Left lobe of liver (tissue), 2 donors: Measurements from ENCODE around the gene SMAD9. TPM values are rescaled to one million over a fixed set of nuclear protein-coding genes. Genes with fewer than 3 reads are reported as not detected.
A peak's percentile ranks its signal among the peaks of the same experiment; 100 is the strongest.

Experiments used
- ATAC-seq: fragments of 200-7000 bp; cut with Tn5 transposase; one replicate; pipeline ENCODE4 v1.9.1; 2020; ENCODE audit warnings: mild to moderate bottlenecking, moderate library complexity
- DNase-seq: peaks from one replicate; pipeline ENCODE4 v3.0.0-alpha.2; 2020; ENCODE audit warnings: low spot score
- total RNA-seq: library from RNA; stranded (reverse); gene quantifications from one replicate; pipeline ENCODE4 v1.2.1, GENCODE V29; 2021
- donor health status: DM: no; HTN: no; CAD: no; lungs with moderate emphysema.
- donor health status: DM: no; HTN: yes; CAD: no.

The SMAD9 gene
- total RNA-seq, 1 donor from 2014 or later, result 0.70 TPM

DNA sequence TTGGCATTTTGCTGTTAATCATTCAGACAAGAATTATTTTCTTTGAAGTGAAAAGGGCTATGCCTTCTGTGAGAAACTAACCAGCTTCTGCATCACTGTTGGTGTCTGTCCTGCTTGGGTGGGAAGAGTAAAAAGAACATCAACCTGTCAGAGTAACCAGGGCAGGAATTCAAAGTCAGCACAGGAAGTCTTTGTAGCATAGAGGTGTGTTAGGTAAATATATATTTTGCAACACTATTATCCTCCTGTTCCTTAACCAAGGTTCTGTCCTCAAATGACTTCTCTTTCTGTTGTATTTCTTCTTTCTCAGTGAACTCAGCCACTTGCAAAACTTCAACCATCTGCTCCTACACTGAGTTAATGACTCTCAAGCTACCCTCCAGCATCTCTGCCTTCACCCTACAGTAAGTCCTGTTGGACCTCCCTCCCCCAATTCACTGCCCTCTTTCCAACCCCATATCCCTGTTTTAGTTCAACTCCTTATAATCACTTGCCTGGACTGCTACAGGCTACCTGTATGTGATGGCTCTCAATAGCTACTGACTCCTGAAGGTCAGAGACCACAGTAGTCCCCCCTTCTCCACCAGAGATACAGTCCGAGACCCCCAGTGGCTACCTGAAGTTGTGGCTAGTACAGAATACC lies 49.9 kb downstream of the SMAD9 start:
- DNase-seq (no peak), ATAC-seq (no peak)

DNA sequence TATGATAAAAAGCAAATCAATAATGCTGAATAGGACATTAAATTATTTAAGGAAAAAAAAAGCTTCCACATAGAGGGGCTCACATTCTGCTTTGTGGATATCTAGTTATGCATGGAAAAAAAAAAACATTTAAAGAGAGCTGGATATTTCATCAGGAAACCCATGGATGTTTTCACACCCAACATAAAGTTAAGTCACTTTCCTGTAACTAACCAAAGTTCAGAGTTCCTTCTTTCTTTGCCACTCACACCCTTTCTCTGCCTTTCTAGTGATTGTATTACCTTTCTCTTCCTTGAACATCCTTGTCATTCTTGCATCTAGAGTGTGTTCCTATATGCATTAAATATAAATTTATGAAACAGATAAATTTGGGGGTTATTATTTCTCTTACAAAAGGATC lies 53.8 kb downstream of the SMAD9 start:
- ATAC-seq, result no peak

GRCh38 chr13:36865265-36865664 lies 54.8 kb downstream of the SMAD9 start:
- ATAC-seq, result no peak
- DNase-seq, result no peak

More for the DNA sequence above, 53.8 kb downstream of the SMAD9 start:
- DNase-seq, result no peak

DNA sequence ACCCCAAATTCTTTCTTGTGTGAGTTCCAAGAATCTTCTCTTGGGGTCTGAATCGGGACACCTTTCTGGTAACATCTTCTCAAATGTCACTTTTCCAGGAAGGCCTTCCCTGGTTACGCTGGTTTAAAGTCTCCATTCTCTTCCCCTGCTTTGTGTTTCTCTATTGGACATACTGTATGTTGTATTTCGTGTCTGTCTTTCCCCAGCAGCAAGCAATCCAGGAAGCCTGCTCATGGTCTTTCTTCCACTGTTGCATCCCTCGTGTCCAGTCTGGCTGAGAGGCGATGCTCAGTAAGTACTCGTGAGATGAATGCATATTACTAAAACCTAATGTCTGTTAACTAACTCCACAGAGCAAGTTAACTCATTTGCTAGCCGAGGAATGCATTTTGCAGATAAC lies 57.3 kb downstream of the SMAD9 start:
- no peak for DNase-seq
- no peak for ATAC-seq

GRCh38 chr13:36862002-36862685 lies 57.9 kb downstream of the SMAD9 start:
- ATAC-seq, result no peak
- no peak for DNase-seq

- ATAC-seq, result no peak
- DNase-seq, result no peak
Observed at GRCh38 chr13:36859259-36859658, 60.8 kb downstream of the SMAD9 start.

DNA sequence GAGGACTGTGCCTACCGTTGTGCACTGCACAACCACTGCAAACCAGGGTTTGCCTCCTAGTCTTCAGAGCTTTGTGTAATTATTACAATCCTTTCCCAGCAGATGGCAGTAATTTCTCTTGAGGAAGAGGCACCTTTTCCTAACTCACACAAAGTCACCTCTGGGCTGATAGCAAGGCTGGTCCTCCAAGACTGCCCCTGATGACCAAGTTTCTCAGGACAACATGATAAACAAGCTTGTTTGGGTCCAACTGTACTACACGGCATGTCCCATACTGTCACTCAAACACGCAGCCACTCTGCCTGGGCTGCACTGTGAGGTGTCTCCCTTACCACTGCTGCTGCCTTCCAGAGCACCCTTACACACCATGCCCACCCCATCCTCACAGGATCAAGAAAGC lies 61.7 kb downstream of the SMAD9 start:
- DNase-seq (no peak), ATAC-seq (peak; percentile 94)

GRCh38 chr13:36857253-36857652 lies 62.8 kb downstream of the SMAD9 start:
- ATAC-seq, result no peak
- DNase-seq, result no peak

DNA sequence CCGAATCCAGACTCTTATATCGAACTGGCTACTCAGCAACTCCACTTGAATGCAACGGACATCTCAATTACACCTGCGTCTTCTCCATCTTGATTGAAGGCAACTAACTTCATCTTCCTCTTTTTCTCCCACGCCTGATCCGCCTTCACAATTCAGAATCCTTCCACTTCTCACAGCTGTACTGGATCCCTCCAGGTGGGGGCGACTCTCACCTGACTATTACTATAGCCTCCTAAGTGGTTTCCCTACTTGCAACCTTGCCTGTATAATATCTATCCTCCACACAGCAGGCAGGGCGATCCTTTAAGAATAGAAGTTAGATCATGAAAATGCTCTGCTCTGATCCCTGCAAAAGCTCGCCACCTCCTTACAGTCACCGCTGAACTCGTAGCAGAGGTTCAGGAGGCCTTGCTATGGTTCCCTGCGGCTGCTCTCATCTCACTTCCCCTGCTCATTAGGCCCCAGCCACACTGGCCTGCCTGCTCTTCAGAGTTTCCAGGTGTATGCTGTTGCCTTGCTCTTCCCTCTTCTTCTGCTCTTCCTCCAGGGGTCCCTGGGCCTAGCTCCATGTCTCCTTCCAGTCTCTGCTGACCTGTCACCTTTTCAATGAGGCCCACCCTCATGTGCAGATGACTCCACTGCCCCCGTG lies 69.1 kb downstream of the SMAD9 start:
- no peak for ATAC-seq
- DNase-seq, result no peak

GRCh38 chr13:36848199-36848982 lies 71.6 kb downstream of the SMAD9 start:
- DNase-seq, result no peak
- ATAC-seq, result peak; percentile 29

GRCh38 chr13:36847606-36848005 lies 72.4 kb downstream of the SMAD9 start:
- ATAC-seq (no peak), DNase-seq (no peak)

GRCh38 chr13:36841391-36841790 lies 78.6 kb downstream of the SMAD9 start:
- DNase-seq (no peak), ATAC-seq (no peak)

DNA sequence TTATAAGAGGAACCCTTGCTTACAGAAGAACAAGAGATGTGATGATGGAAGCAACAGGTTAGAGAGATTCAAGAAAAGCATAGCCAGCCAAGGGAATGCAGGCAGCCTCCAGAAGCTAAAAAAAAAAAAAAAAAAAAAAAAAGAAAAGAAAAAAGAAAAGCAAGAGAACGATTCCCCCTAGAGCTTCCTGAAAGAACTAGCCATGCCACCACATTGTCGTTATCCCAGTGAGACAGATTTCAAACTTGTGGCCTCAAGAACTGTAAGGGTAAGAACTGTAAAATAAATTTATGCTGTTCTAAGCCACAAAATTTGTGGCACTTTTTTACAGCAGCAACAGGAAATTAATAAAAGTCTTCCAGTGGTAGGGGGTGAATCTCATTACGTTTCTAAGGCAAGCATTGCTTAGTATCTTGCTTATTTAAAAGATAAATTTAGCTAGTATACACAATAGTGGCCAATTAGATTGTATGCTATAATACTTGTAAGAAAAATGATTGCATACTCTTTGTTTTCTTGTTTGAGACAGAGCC lies 79.3 kb downstream of the SMAD9 start:
- DNase-seq (no peak), ATAC-seq (no peak)

DNA sequence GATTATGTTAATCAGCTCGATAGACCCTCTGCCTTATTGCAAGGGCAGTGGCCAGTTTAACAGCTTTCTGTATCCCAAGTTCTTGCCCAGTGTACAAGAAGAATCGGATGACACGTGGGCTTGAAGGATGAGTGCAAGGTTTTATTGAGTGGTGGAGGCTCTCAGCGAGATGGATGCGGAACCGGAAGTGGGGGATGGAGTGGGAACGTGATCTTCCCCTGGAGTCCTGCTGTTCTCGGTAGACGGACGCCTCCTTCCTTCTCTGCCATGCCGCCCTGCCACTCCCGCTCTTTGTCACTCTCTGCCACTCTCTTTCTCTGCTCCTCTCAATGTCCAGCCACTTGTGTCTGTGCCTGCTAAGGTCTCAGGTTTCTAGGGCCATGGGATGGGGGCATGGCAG lies 80.1 kb downstream of the SMAD9 start:
- DNase-seq (no peak), ATAC-seq (no peak)

DNA sequence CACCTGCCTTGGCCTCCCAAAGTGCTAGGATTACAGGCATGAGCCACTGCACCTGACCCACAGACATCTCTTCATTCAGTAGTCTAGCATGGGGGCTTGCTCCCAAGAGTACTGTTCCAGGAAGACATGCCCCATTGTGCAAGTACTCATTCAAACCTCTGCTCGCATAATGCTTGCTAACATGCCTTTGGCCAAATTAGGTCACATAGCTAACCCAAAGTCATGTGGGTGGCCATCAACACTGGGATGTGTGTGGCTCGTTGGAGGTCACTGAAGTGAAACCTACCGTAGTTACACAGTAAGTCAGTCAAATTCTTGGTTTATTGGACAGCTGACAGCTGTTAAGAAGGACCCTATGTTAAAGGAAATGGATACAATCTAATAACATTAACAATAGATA lies 80.8 kb downstream of the SMAD9 start:
- ATAC-seq (no peak), DNase-seq (no peak)

DNA sequence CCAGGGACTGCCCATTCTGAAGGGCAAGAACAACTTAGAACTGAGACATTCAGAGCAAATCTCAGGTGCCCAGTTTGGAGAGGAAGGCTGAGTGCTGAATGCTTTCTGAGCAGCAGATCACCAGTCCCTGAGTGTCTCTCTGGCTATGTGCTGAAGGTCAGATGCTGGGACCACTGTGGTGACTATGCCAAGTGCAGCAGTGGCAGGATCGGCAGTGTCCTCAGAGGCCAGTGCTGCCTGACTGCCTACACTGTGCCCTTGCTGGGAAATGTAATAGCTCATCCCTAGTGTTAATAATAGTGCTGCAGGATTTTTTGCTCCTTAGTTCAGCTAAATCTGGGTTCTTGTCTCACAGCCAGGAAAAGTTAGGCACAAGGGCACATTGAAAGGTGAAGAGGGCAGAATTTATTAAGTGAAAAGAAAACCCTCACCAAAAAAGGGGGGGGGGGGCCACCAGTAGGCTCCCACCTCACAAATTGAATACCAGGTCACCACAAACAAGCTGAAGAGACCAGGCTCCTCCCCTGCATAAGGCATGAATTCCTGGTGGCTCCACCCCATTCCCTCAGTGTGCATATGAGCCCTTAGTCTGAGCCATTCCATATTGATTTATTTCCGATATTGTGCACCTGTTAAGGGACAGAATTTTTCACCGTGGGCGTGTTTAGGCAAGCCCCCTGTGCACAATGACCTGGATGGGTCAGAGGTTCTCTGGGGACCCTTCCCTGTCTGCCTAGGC lies 82.5 kb downstream of the SMAD9 start:
- ATAC-seq (no peak), DNase-seq (no peak)

DNA sequence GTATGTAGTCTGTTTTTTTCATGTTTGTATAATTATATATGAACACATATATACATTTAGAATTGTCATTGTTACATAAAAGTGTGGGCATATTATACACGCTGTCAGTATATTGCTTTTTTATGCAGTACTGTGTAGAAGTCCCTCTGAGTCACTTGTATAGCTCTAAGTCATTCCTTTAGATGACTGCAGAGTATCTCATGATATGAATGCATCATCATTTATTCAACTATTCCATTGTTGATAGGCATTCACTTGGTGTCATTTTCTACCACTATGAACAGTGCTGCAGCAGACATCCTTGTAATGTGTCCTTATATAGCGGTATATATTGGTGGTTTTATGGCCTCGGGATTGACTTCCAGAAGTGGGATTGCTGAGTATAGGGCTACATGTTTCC lies 85.7 kb downstream of the SMAD9 start:
- ATAC-seq, result no peak

DNA sequence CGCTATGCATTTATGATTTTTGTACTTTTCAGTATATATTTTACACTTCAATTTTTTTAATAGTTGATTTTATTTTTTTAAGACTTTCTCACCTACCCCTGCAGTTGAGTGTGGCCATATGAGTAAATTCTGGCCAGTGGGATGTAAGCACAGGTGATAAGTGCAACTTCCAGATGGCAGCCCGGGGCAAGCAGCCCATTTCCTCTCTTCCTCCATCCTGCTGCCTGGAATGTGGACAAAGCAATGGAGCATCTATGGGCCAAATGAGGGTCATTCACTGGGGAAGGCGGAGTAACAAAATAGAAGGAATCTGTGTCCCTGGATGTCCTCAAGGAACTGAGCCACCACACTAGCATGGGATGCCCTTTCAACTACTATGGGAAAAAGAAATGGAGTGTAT lies 88.7 kb downstream of the SMAD9 start:
- no peak for ATAC-seq
- no peak for DNase-seq

More for the DNA sequence above, 85.7 kb downstream of the SMAD9 start:
- no peak for DNase-seq

DNA sequence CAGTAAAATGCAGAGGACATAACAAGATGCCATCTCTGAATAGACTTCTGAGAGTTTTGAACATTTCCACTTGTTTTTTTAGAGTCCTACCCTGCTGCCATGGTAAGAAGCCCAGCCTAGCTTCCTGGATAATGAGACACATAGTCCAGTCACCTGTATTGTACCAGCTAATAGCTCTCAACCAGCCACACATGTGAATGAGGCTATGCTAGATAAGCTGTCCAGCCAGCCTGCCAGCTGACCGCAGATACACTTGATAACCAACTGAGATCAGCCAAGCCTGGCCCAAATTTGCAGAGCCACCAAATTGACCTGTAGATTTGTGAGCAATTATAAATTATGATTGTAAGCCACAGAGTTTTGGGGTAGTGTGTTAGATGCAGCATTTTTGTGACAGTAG lies 90.3 kb downstream of the SMAD9 start:
- ATAC-seq (no peak), DNase-seq (no peak)

GRCh38 chr13:36822785-36823184 lies 97.3 kb downstream of the SMAD9 start:
- no peak for DNase-seq
- no peak for ATAC-seq

- ATAC-seq, result no peak
Observed at GRCh38 chr13:36820222-36820621, 99.8 kb downstream of the SMAD9 start.

More at GRCh38 chr13:36820222-36820621, 99.8 kb downstream of the SMAD9 start:
- no peak for DNase-seq
